Activated CD4-positive, alpha-beta T cell treated with anti-CD3 and anti-CD28 coated beads for 1 hour (primary cell): ENCODE data around the gene FIGNL2.

Source experiments
- DNase-seq: peaks from one replicate; pipeline ENCODE4 v3.0.0-alpha.2; 2020

The FIGNL2 gene

GRCh38 chr12:51873251-51873994 is 24.9 kb upstream of the FIGNL2 start:
- no peak for DNase-seq

GRCh38 chr12:51872689-51872981 is 24.1 kb upstream of the FIGNL2 start:
- no peak for DNase-seq

- DNase-seq = no peak
Measured at GRCh38 chr12:51871918-51872688, 23.6 kb upstream of the FIGNL2 start.

- no peak for DNase-seq
Measured at GRCh38 chr12:51871126-51871525, 22.6 kb upstream of the FIGNL2 start.

GRCh38 chr12:51870504-51870903 is 22.0 kb upstream of the FIGNL2 start:
- DNase-seq = no peak

GRCh38 chr12:51869931-51870330 is 21.4 kb upstream of the FIGNL2 start:
- no peak for DNase-seq

GRCh38 chr12:51869496-51869865 is 21.0 kb upstream of the FIGNL2 start:
- DNase-seq = no peak

GRCh38 chr12:51868821-51869495 is 20.4 kb upstream of the FIGNL2 start:
- no peak for DNase-seq

GRCh38 chr12:51867796-51868428 is 19.4 kb upstream of the FIGNL2 start:
- no peak for DNase-seq

GRCh38 chr12:51867371-51867770 is 18.9 kb upstream of the FIGNL2 start:
- no peak for DNase-seq

GRCh38 chr12:51866762-51867161 is 18.2 kb upstream of the FIGNL2 start:
- no peak for DNase-seq

- no peak for DNase-seq
Measured at GRCh38 chr12:51866324-51866723, 17.8 kb upstream of the FIGNL2 start.

- DNase-seq = no peak
Measured at GRCh38 chr12:51865757-51866270, 17.3 kb upstream of the FIGNL2 start.

GRCh38 chr12:51864833-51865670 is 16.5 kb upstream of the FIGNL2 start:
- no peak for DNase-seq

GRCh38 chr12:51863933-51864832 is 15.7 kb upstream of the FIGNL2 start:
- DNase-seq = no peak

- DNase-seq = no peak
Measured at GRCh38 chr12:51863363-51863932, 14.9 kb upstream of the FIGNL2 start.

- DNase-seq = no peak
Measured at GRCh38 chr12:51862947-51863346, 14.4 kb upstream of the FIGNL2 start.

GRCh38 chr12:51860986-51861385 is 12.5 kb upstream of the FIGNL2 start:
- DNase-seq = no peak

GRCh38 chr12:51855586-51856428 is 7.3 kb upstream of the FIGNL2 start:
- DNase-seq = no peak
